ENCODE data around the gene ALAD. TPM values are rescaled to one million over a fixed set of nuclear protein-coding genes. Genes with fewer than 3 reads are reported as not detected.

ALAD gene
- total RNA-seq, 1 donor from 2014 or later: 75.6 TPM

- Histone ChIP-seq H3K9me3 (replicated peaks) (no peaks in the 10 kb centered on the region), H3K36me3 (peaks cover 9% of the 10 kb centered on the region), H3K4me1 (peaks cover 52% of the 10 kb centered on the region), H3K27me3 (ENCODE audit: low read depth) (no peaks in the 10 kb centered on the region), H3K27ac (replicated peaks) (peak overlapping the region; percentile 83), H3K4me3 (peak overlapping the region; percentile 90)
- no peak for DNase-seq
- TF ChIP-seq, protein P1, sequence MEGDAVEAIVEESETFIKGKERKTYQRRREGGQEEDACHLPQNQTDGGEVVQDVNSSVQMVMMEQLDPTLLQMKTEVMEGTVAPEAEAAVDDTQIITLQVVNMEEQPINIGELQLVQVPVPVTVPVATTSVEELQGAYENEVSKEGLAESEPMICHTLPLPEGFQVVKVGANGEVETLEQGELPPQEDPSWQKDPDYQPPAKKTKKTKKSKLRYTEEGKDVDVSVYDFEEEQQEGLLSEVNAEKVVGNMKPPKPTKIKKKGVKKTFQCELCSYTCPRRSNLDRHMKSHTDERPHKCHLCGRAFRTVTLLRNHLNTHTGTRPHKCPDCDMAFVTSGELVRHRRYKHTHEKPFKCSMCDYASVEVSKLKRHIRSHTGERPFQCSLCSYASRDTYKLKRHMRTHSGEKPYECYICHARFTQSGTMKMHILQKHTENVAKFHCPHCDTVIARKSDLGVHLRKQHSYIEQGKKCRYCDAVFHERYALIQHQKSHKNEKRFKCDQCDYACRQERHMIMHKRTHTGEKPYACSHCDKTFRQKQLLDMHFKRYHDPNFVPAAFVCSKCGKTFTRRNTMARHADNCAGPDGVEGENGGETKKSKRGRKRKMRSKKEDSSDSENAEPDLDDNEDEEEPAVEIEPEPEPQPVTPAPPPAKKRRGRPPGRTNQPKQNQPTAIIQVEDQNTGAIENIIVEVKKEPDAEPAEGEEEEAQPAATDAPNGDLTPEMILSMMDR (IDR thresholded peaks at IDR 0.05; ENCODE audit: borderline replicate concordance): no peak
- intact Hi-C loops (cut with micrococcal nuclease): no loop called here
Measured at GRCh38 chr9:113398796-113399195, 2.3 kb downstream of the ALAD start.

DNA sequence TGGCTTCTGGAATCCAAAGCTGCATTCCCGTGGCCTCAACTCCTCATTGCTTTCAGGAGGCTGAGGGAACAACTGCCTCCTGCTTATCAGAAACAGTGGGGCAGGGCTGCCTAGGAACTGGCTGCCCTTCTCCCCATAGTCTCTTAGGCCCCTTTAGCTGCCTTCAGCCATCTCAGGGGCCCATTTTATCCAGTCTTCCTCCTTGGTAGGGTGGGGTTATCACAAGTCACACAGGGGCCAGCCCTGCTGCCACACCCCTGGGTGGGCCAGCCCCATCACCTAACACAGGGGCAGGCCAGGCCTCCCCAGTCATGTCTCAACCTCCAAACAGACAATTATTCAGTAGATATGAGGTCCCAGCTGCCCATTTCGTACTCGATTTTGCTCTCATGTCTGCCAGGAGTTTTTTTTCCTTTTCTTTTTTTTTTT, 3.9 kb downstream of the ALAD start:
- Histone ChIP-seq H3K4me1 (peaks cover 52% of the 10 kb centered on the region), H3K27ac (replicated peaks) (no peak overlapping the region), H3K4me3 (no peak overlapping the region), H3K36me3 (peaks cover 24% of the 10 kb centered on the region), H3K9me3 (replicated peaks) (no peaks in the 10 kb centered on the region), H3K27me3 (ENCODE audit: low read depth) (no peaks in the 10 kb centered on the region)
- TF ChIP-seq, protein P1 (IDR thresholded peaks at IDR 0.05; ENCODE audit: borderline replicate concordance): no peak
- DNase-seq: no peak
- intact Hi-C loops (cut with micrococcal nuclease): no loop called here

DNA sequence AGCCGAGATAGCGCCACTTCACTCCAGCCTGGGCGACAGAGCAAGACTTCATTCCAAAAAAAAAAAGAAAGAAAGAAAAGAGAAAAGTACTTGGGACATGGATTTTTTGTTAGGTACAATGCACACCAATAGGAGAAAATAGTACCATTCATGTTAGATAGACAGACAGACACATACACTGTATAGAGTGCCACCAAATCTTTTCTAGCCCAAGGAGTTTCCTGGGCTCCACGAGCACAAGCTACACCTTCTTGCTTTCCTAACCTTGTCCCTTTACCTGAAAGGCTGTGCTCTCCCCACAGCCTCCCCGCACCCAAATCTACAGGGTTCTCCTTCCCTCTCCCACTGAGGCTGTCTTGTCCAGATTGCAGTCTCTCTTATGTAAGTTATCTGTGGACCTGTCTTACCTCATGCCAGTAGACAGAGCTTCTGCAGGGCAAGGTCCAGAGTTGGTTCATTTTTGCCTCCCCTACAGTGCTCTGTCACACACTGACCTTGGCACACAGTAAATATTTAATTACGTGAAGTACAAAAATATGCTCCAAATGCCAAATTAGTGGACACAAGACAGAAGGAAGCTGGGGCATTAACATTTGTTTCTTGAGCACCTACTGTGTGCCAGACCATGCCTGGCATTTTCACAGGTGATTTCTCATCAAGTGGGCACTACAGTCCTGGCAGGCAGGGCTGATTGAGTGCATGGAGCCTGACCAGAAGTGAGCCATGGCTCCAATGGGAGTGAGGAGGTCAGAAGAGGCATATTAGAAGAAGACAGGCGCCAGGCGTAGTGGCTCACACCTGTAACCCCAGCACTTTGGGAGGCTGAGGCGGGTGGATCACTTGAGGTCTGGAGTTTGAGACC, 5.9 kb downstream of the ALAD start:
- intact Hi-C loops (cut with micrococcal nuclease): no loop called here
- DNase-seq: no peak
- Histone ChIP-seq H3K4me1 (peaks cover 38% of the 10 kb centered on the region), H3K4me3 (no peak overlapping the region), H3K27me3 (ENCODE audit: low read depth) (no peaks in the 10 kb centered on the region), H3K36me3 (peaks cover 43% of the 10 kb centered on the region), H3K27ac (replicated peaks) (no peak overlapping the region), H3K9me3 (replicated peaks) (no peaks in the 10 kb centered on the region)
- TF ChIP-seq, protein P1 (IDR thresholded peaks at IDR 0.05; ENCODE audit: borderline replicate concordance): no peak

DNA sequence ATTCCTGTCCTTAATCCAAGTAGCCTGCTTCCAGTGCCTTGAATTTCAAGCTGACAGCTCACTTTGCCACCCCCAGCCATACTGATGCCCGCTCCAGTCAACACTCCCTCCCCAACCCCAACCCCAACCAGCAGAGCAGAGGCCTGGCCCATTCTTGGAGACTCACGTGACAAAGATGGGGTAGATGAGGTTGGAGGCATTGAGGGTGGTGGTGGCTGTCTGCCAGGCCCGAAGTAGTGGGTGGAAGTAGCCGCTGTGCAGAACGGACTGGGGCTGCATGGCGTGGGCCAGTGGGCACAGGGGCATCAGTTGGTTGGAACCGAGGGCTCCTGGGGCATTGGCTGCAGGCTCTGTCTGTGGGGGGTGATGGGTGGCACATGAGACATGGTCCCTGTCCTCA, 7.8 kb downstream of the ALAD start:
- no peaks in the 10 kb centered on the region for H3K27me3 ChIP-seq (ENCODE audit: low read depth)
- H3K27ac ChIP-seq (replicated peaks): no peak overlapping the region
- peaks cover 63% of the 10 kb centered on the region for H3K36me3 ChIP-seq
- H3K4me1 ChIP-seq: peaks cover 18% of the 10 kb centered on the region
- intact Hi-C loops (cut with micrococcal nuclease): no loop called here
- TF ChIP-seq, protein P1 (IDR thresholded peaks at IDR 0.05; ENCODE audit: borderline replicate concordance): no peak
- no peak overlapping the region for H3K4me3 ChIP-seq
- no peaks in the 10 kb centered on the region for H3K9me3 ChIP-seq (replicated peaks)
- no peak for DNase-seq

GRCh38 chr9:113391917-113392316, 9.2 kb downstream of the ALAD start:
- TF ChIP-seq, protein P1 (IDR thresholded peaks at IDR 0.05; ENCODE audit: borderline replicate concordance): no peak
- H3K4me3 ChIP-seq: no peak overlapping the region
- peaks cover 77% of the 10 kb centered on the region for H3K36me3 ChIP-seq
- H3K27ac ChIP-seq (replicated peaks): no peak overlapping the region
- DNase-seq: no peak
- peaks cover 4% of the 10 kb centered on the region for H3K4me1 ChIP-seq
- H3K27me3 ChIP-seq (ENCODE audit: low read depth): no peaks in the 10 kb centered on the region
- intact Hi-C loops (cut with micrococcal nuclease): no loop called here
- no peaks in the 10 kb centered on the region for H3K9me3 ChIP-seq (replicated peaks)

Measured in left ventricle myocardium inferior (tissue), 1 donor.